ENCODE data around the gene B3GAT1.
A peak's percentile ranks its signal among the peaks of the same experiment; 100 is the strongest.

B3GAT1 gene

DNA sequence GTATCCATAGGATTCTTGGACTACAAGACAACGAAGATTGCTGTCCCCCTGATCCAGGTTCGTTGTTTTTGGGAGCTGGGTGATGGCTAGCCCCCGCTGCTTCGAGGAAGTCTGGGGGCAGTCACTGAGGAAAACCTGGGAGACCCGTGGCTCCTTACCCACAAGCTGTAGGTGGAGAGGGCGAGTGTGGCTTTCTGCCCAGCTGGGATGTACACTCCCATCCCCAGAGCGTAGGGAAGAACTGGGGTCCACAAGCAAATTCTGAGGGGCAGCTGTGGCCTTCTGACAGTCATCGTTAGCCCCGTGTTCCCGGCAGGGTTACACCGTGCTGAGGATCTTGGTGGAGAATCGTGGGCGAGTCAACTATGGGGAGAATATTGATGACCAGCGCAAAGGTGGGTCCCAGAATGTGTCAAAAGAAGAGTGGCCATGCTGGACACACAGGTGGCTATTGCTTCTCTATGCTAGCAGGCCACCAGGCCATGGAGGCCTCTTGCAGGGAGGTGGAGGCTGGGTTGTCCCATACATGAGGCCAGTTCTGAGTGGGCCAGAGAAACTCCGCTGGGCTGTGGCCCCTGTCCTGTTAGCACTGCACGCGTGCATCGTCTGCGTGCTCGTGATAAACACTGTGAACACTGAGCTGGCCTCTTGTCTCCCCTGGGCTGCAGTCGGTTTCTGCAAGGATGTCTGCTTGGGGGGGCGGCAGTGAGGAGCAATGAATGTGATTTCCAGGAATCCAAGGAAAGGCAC, 40.4 kb downstream of the B3GAT1 start:
- no peak for DNase-seq

DNA sequence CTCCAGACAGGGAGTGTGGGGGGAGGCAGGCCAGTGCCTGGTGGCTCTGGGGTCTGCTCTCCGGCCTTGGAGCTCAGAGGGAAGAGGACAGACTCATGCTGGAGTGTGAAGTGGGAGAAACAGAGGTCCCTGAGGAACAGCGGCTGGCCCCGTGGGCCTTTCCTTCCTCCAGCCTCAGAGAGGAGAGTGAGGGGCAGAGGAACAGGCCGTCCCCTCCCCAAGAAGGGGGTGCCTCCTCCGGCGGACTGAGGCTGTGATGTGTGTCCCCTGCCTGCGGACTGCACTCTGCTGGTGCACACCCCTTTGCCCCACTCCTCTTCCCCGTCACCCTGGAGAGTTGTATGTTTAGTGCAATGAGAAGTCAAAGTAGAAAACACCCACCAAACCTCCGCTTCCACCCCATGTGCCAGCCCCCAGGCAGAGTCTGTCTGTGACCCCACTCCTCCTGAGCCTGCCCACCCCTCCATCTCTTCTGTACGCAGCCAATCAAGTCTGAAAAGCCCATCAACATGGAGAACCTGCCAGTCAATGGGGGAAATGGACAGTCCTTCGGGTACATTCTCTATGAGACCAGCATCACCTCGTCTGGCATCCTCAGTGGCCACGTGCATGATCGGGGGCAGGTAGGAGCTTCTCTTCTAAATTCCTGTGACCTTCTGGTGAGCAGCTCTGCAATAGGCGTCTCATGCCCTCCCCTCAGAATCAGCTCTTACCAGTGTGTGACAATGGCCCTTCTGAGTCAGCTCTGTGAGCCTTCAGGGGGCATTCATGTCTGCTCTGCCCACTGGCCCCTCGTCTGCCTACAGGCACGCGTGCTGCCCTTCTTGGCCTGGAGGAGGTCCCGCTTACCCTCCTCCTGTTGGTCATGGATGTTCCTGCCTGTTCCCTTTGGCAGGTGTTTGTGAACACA, 41.3 kb downstream of the B3GAT1 start:
- DNase-seq, result no peak

DNA sequence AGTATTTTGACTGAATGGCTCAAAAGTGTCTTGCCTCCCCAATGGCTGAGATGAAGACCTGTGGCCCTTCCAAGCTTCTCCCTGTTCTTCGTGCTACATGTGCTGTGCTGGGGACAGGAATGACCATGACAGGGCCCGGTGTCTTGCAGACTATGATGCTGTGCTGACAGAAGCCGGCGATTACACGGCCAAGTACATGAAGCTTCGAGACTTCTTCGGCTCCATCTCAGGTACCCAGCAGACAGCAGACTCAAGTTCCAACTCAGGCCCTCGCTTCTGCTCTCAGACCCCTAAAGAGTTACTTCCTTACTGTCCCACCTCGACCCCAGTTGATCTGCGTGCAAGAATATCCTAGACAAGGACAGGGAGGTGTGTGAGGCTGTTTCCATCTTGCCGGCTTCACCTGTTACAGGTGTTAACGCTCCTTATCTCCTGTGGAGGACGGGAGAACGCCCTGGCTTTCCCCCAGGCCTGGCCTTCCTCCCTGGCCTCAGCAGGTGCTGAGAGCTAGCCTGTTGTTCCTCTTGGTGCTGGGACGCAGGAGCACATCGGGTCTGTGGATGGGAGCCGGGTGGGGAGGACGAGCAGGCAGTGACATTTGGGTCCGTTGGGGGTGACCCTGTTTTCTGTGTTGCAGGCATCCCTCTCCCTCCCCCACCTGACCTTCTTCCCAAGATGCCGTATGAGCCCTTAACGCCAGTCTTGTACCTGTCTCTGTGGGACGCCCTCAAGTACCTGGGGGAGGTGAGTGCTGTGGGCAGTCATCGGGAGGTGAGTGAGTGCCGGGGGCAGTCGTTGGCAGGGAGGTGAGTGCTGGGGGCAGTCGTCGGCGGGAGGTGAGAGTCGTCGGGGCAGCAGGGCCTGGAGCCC, 42.2 kb downstream of the B3GAT1 start:
- DNase-seq, result no peak

DNA sequence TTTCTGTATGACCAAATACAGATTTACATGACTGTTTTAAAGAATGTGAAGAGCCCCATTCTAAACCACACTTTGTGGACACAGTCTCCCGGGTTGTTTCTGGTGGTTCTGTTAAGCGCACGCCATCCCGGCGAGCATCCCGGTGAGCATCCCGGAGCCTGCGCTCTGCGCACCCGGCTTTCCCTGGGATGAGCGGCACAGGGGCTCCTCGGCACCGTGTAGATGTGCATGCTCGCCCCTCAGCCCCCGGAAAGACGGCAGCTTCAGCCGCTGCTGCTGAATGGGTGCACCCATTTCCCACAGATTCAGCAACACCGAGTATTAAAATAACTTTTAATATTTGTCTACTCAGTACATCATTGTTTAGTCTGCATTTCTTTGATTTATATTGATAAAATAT, 44.3 kb downstream of the B3GAT1 start:
- DNase-seq, result no peak

DNA sequence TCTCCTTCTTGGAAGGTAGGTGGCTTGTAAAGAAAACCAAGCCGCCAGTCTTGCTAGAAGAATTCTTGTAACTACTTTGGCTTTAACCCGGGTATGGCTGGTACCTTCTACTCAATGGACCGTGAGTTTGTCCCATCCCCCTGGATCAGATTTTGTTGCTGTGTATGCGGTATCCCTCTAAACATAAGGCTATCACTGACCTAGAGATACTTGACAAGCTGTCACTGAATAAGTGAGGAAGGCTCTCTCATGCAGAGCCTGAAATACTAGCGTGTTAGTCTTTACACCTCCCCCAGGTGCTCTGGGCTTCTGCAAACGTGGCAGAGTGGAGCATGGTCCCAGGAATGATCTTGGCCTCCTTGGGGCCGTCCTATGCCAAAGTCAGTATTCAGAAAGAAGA, 45.8 kb downstream of the B3GAT1 start:
- no peak for DNase-seq

DNA sequence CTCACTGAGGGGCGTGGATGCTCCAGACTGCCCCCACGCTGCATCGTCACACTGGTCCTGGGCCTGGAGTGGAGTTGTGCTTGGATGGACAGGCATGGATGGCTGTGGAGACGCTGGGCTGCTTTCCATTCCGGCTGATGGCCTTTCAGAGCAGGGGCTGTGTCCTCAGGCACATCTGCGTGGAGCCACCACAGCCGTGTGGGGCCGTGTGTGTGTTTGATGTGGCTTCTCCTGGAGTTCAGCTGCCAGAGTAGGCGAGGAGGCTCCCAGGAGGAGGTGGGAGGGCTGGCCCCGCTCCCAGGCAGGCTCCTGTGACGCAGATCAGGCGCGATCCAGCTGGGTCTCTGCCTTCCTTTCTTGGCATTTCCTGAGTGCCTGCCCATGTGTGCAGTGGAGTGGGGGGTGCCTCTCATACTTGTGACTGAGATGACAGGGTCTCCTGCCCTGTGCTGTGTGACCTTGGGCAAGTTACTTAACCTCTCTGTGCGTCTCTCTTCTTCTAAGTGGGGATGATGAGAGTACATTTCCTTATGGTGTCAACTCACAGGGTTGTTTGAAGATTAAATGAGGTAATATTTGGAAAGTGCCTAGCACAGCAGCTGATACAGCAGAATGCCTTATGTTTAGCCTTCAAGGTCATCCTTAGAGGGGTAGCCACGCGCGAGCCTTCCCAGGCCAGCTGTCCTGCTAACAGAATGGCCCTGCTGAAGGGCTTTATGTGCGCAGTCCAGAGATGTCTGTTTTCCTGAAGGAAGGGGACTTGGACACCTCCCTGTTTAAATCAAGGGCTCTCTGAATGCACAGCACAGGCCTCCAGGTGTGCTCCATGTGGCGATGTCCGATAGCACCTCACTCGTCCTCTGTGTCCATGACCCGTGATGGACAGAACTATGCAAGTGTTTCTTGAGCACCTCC, 46.8 kb downstream of the B3GAT1 start:
- no peak for DNase-seq

DNA sequence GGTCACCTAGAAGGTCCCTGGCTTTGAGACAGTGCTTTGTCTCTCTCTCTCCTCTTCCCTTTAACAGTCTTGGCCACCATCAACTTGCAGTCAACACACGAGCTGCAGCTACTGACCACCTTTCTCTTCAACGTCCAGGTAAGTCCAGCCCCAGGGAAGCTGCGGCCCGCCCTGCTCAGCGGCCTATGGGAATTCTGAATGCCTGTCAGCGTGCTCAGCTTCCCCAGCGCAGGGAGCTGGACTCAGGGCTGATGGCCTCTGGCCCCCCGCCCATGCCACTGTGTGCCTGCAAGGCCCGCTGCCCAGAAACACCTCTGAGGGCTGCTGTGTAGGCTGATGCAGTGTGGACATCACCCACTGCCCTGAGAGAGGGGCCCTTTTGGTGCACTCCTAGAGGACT, 47.8 kb downstream of the B3GAT1 start:
- DNase-seq, result no peak

DNA sequence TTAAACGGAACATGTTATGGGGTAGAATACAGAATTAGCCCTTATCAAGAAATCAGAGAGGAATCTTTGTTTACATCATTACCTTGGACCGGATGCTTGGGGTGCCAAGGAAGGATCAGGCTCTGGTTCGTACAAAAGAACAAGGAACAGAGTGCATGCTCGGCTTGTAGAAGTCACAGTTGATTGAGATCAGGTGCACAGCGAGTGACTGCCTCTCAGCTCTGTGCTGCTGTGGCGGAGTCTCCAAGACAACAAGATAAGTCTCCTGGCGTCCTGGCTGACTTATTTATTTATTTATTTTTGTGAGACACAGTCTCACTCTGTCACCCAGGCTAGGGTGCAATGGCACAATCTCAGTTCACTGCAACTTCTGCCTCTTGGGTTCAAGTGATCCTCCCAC, 48.5 kb downstream of the B3GAT1 start:
- DNase-seq, result no peak

DNA sequence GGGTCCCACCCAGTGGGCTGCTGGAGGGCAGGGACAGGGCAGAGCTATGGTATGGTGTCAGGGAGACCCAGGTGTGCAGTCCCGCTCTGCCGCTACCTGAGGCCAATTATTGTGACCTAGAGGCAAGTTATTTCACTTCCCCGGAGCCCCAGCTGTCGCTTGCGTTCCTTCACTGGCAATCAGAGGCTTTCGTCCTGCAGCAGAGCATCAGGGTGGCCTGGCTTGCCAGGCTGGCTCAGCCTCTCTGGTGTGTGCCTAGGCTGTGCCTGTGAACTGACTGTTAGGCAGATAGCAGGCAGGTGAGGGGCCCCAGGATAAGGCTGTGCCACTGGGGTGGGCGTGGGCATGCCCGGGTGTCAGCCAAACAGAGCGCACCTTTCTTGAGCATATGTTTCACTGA, 48.9 kb downstream of the B3GAT1 start:
- no peak for DNase-seq

DNA sequence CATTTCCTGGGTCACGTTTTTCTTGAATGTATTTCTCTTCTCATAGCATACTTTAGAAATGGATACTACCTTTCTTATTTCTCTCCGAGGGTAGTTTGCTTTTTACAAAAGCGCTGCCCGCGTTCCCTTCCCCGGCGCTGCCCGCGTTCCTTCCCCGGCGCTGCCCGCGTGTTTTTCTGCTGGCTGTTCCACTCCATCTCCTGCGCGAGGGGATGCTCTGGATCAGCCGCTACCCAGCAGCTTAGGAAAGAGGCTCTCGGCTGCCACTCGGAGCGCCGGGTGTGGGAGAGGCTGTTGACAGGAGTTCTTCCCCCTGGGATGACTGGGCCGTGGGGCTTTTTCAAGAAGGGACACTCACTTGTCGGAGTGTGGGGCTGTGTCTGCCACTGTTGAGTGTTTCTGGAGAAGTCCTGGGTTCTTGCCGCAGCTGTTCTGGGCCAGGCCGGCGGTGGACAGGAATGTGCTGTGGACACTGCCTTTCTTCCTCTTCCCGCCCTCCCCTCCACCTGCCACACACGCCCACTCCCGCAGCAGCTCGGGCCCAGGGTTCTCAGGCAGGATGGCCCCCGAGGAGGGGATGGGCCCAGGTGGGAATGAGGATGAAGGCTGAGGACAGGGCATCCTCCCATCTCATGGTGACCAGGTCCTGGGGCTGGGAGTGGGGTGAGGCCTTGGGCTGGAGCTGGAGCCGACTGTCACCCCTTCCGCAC, 49.7 kb downstream of the B3GAT1 start:
- no peak for DNase-seq

DNA sequence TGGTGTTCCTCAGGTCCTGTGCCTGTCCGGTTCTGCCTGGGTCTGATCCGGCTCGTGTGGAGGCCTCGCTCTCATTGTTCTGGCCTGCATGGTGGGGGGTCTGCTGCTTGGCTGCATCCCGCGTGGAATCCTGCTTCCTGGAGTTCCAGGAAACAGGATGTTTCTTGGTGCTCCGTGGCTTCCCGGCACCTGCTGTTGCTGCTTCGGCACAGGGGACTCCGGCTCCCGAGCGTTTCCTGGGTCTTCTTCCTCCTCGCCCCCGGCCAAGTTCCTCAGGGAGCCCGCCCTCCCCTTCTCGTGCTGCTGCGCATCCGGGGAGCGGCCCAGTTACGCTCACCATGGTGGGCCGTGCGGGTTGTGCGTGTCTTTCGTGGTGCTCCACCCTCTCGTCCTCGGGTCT, 50.4 kb downstream of the B3GAT1 start:
- no peak for DNase-seq

DNA sequence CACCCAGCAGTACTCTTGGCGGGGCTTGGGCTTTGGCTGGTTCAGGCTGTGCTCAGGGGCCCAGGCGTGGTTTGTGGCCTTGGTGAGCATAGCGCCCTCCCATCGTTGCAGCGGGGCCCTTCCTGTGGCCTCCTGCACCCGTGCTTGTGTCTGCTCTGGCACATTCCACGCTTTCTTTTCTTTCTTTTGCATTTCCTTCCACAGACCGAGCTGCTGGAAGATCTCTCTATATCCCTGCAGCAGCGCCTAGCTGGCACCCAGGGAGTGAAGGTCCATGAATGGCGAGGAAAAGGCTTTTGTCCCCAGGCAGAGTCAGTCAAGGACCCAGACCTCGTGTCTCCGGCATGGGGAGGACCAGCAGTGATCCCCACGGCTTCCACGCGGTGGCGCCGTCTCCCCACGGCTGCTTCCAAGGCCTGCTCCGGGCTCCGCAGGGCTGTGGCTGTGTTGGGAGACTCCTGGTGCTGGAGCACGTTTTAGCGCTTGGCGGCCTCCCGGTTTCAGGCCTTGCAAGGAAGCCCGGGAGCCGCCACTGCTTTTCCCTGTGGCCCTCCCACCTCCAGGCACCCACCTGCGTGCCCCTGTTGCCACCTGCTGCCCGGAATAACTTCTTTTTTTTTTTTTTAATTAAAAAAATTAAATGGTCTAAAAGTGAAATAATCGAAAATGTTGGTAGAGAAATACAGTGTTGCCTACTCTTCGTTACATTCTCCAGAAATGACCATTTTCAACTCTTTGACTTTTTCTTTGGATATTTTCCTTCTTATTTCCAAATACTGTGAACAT, 51.8 kb downstream of the B3GAT1 start:
- peak in 1 of 2 experiments; percentile 2 for DNase-seq

DNA sequence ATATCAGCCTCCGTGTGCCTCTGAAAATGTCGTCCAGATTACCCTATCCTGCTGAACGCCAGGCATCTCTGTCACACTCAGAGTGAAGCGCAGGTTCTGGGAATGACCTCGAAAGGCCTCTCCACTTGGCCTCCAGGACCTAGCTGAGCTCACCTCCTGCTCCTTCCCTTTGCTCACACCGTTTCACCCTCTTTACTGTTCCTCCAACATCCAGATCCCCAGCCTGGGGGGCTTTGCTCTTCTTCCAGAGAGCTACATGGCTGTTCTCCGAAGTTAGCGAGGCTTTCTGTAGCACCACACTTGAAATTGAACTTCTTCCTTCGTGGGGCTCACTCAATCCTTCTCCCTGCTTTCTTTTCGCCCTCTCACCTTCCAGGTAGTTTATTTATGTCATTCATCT, 52.4 kb downstream of the B3GAT1 start:
- no peak for DNase-seq

DNA sequence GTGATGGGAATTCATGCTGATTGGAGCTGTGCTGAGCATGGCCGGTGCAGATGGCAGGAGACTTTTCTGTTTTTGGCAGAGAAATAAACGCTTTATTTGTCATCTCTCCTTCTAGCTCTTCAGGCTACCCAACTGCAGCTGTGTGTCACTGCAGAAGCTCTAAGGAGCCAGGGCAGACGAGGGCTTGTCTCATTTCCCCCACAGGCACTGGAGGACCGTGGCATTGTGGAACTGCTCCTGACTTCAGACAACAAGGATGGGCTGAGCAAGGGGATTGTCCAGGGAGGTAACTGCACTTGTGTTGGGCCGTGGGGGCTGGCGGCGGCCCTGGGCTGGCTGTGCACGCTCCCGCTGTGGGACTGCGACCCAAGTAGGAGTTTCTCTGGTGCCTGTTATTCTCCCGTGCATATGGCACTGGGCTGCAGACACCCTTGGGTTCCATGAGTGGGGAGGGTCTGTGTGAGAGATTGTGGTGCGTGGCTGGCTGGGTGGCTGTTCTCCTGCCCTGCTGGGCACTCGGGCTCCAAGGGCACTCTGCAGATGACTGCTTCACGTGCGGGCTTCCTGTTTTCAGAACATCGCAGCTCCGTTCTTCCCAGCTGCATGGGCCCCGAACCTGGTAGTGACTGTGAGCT, 53.1 kb downstream of the B3GAT1 start:
- DNase-seq, result no peak

DNA sequence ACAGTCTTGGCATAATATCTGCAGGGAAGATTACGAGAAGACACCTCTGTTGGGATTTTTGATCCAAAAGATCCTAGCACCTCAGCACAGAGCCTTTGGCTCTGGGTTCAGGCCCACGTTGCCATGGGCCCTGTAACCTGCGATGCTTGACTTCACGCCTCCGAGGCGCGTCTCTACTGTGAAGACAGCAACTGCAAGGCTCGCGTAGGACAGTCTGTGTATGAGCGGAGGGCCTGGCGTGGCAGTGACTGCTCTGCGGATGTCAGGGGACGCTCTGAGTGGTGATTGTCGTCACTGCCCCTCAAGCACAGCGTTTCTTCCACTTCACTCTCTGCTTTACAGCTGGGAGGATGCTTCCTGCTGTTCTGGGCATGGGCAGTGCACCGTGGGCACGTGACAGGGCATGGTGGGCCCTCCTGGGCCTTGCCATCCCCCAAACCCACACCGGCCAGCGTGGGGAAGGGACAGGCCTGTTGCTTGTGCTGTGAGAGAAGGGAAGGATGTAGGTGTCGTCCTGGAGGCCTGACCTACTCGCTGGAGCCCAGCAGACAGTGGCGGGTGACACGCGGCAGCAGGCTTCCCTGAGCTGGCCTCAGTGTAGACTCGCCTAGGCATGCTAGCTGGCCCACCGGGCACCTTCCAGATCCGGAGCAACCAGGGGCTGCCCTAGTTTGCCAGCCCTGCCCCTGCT, 53.7 kb downstream of the B3GAT1 start:
- DNase-seq, result no peak

DNA sequence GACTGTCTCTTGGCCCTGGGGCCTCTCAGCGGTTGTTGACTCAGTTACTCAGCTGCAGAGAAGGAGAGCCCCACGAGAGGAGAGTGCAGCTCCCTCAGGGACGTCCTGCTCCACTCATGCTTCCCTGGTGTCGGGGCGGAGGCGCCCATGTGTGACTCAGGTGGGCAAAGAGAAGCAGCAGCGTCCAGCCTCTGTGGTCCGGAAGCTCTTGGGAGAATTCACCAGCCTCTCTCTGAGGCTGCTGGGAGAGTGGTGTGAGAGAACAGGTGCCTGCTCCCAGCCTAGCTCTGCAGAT, 54.5 kb downstream of the B3GAT1 start:
- no peak for DNase-seq

DNA sequence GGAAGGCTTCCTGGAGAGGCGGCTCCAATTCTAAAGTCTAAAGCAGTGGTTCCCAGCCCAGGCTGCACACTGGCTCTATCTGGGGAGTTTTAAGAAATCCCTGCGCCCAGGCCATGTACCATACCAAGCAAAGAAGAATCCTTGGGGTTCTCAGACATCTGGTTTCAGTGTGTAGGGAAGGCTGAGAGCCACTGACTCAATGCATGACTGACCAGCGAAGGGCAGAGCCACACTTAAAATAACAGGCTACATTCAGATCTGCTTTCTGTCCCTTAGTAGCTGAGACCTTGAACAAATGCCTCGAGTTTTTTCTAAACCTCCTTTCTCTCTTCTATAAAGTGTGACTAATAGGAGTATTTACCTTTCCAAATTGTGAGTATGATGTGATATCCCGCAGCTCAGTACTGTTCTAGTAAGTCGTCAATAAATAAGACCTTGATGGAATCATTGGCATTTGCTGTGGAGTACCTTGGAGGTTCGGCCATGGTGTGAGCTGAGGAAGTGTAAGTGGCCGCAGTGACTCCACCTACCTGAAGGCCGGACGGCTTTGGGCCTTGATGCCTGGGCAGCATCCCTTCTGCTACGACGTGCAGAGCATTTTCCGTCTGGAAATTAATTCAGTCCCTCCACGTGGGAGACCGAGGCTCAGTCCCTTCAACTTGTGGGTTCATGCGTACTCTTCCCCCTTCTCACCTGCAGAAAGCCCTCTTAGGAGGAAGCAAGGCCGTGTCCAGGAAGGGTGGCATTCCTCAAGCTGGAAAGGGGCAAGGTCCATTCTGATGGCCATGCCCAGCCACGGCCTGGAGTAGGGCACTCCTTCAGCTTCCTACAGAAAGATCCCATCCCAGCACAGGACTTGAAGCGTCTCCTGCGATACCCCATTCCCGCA, 55.1 kb downstream of the B3GAT1 start:
- DNase-seq, result no peak

DNA sequence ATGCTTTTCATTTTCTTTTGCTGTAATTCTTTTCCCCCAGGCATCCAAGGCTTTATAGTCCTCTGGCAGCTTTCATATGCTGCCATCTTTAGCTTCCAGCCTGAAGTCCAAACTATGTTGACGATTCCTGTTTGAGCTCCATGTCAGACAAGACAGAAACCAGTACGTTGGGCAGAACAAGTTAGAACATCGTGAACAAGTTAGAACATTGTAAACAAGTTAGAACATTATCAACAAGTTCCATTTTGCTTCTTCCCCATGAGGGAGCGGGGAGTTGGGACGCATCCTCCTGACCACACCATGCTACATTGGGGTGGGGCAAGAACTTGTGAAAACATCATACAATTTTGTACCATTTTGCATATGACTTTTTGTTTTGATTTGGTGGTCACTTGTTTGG, 56.4 kb downstream of the B3GAT1 start:
- no peak for DNase-seq

DNA sequence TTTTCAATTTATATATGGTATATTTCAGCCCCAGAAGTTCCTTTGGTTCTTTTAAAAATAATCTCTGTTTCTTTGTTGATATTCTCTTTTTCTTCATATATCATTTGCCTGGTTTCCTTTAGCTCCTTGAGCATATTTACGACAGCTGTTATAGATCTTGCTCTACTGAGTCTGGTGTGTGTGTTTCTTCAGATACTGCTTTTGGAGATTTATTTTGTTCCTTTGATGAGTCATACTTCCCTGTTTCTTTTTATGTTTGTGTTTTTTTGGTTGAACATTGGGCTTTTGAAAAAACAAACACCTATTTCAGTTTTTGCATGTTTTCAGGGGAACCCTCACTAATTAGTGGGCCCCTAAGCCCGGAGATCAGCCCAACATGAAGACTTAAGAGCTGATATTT, 56.9 kb downstream of the B3GAT1 start:
- DNase-seq, result no peak
